Mucosa of gallbladder (tissue), 1 donor: ENCODE measurements around the gene PWWP2B. TPM values are rescaled to one million over a fixed set of nuclear protein-coding genes. Genes with fewer than 3 reads are reported as not detected.
"Not testable (repeated sequence)": the region's sequence is repeated elsewhere in the genome, so short reads cannot be mapped to it uniquely, and the experiment has no call there.

ENCODE experiments used
- DNase-seq: peaks from one replicate; pipeline ENCODE4 v3.0.0-alpha.2; 2020; ENCODE audit warnings: low spot score
- total RNA-seq: library from RNA; stranded (reverse); gene quantifications from one replicate; pipeline ENCODE4 v1.2.1, GENCODE V29; 2021
- donor health status: DM: no; HTN: no; CAD: no.

PWWP2B gene
- total RNA-seq, 1 donor from 2014 or later = 52.9 TPM

- DNase-seq = no peak
Observed at GRCh38 chr10:132363921-132364593, 32.9 kb upstream of the PWWP2B start.

- DNase-seq = no peak
Observed at GRCh38 chr10:132364594-132364970, 32.4 kb upstream of the PWWP2B start.

- no peak for DNase-seq
Observed at GRCh38 chr10:132365102-132365501, 31.9 kb upstream of the PWWP2B start.

DNA sequence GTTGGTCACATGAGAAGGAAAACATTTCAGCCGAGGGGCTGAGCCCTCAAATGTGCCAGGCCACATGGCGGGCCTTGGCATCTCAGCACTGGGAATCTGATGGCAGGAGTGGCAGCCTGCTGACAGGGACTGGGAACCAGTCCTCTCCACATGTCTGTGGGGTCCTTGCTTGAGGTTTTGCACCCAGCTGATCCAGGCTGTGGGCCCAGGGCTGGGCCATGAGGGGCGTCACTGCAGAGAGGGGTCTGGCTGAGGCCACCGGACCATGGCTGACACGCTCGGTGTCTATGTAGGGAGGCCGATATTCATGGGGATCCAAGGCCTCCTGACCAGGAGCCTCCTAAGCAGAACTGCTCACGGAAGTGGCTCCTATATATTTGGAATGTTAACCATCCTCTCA is 31.0 kb upstream of the PWWP2B start:
- no peak for DNase-seq

- DNase-seq = no peak
Observed at GRCh38 chr10:132366499-132366898, 30.5 kb upstream of the PWWP2B start.

- DNase-seq = no peak
Observed at GRCh38 chr10:132368391-132368790, 28.6 kb upstream of the PWWP2B start.

DNA sequence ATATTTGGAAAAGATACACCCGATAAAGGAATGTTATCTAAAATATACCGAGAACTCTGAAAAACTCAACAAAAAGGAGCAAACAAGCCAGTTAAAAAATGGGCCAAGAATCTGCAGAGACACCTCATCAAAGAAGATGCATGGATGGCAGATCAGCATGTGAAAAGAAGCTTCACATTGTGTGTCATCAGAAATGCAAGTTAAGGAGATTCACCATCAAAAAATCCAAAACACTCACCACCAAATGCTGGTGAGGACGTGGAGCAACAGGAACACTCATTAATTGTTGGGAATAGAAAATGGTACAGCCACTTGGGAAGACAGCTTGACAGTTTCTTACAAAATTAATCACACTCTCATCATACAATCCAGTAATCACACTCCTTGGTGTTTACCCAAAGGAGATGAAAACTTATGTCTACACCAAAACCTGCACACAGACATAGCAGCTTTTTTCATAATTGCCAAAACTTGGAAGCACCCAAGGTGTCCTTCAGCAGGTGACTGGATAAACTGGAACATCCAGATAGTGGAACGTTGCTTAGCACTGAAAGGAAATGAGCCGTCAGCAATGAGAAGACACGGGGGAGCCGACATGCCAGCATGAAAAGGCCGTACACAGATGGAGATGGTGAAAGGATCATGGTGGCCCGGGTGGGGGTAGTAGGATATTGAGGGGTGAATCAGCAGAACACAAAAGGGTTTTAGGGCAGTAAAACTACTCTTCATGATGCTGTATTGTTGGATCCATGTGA is 27.9 kb upstream of the PWWP2B start:
- DNase-seq = no peak

- DNase-seq = no peak
Observed at GRCh38 chr10:132369636-132370185, 27.3 kb upstream of the PWWP2B start.

GRCh38 chr10:132370426-132371340 is 26.3 kb upstream of the PWWP2B start:
- no peak for DNase-seq

GRCh38 chr10:132371641-132372081 is 25.3 kb upstream of the PWWP2B start:
- DNase-seq = no peak

DNA sequence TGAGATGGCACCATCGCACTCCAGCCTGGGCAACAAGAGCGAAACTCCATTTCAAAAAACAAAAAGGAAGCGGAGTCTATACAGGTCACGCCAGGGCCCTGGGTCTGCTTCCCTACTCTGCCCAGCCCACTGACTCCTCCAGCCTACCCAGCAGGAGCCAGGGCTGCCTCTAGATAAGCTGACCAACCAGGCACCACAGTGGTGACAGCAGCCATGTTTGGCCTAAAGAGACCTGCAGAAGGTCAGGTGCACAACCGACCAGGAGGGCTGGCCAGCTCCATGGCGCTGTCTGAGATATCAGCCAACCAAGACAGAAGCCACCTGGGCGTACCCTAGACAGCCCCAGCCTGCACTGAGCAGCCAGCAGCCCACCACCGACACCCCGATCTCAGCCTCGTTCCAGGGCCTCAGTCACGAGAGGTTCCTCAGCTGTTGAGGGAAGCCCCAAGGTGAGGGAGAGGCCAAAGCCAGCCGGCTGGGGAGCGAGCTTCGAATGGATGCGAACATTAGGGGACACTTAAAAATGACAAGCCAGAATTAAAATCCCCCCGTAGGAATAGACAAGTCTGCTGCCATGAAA is 24.4 kb upstream of the PWWP2B start:
- no peak for DNase-seq

GRCh38 chr10:132373241-132373955 is 23.6 kb upstream of the PWWP2B start:
- DNase-seq = no peak

DNA sequence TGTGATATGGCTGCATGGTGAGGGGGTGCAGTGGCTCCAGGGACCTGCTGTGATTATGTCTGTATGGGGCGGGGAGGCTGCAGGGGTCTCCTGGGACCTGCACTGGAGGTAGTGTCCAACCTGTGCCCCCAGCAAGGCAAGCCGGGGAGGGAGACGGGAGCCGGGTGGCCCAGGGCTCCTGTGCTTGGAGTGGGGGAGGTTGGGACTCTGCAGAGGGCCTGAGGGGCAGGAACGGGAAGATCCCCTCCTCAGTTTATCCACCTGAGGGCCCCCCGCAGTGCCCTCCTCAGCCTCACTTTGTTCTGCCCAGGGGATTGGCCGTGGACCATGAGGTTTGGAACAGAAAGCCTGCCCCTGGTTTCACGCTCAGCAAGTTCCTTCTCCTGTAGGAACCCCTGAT is 22.8 kb upstream of the PWWP2B start:
- DNase-seq = no peak

DNA sequence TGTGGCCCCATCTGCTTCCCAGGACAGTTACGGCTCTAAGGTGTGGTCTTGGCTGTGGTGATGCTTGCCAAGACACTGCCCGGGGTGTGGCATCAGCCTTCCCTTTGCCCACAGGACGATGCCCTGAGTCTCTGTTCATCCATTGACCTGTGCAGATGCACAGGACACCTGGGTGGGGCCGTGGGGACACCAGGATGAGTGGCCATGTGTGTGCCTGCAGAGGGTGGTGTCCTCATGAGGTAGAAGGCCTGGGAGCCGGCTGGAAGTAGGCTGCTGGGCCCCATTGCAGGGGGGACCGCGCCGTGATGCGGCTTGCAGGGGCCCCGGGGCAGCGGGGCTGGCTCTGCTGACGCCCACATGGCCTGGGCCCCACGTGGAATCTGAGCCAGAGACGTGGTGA is 22.4 kb upstream of the PWWP2B start:
- no peak for DNase-seq

GRCh38 chr10:132375116-132375794 is 21.7 kb upstream of the PWWP2B start:
- no peak for DNase-seq

DNA sequence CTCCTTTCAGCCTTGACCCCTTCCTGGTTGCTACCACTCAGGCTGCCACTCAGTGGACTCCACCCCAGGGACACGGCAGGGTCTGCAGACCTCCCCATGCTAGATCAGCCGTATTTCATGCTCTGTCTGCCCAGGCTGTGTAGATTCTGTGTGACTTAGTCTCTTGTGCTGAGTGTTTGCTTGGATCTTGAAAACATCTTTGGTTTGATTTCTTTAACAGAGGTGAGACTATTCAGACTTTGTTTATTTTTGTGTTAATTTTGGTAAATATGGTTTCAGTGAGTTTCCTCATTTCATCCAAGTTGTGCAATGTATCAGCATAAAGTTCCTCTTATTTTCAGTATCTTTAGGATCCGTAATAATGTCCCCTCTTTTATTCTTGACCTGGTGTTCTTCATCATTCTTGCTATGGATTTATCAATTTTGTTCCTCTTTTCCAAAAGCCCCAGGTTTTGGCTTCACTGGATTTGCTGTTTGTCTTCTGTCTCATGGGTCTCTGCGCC is 21.2 kb upstream of the PWWP2B start:
- no peak for DNase-seq

GRCh38 chr10:132376394-132376851 is 20.6 kb upstream of the PWWP2B start:
- no peak for DNase-seq

- DNase-seq = no peak
Observed at GRCh38 chr10:132377326-132377725, 19.7 kb upstream of the PWWP2B start.

DNA sequence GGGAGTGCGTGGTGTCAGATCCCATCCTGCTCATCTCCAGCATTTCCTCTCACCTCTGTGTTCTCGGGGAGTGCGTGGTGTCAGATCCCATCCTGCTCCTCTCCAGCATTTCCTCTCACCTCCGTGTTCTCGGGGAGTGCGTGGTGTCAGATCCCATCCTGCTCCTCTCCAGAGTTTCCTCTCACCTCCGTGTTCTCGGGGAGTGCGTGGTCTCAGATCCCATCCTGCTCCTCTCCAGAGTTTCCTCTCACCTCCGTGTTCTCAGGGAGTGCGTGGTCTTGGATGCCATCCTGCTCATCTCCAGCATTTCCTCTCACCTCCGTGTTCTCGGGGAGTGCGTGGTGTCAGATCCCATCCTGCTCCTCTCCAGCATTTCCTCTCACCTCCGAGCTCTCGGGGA is 18.0 kb upstream of the PWWP2B start:
- DNase-seq = not testable (repeated sequence)

DNA sequence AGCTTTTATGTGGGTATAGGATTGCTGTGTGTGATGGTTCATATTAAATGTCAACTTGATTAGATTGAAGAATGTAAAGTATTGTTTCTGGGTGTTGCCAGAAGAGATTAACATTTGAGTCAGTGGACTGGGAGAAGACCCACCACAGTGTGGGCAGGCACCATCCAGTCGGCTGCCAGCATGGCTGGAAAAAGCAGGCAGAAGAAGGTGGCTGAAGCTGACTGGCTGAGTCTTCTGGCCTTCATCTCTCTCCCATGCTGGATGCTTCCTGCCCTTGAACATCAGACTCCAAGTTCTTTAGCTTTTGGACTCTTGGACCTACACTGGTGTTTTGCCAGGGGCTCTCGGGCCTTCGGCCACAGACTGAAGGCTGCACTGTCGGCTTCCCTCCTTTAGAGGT is 16.0 kb upstream of the PWWP2B start:
- not testable (repeated sequence) for DNase-seq
